CD14-positive monocyte (primary cell): ENCODE data around the gene REM1. TPM values are rescaled to one million over a fixed set of nuclear protein-coding genes. Genes with fewer than 3 reads are reported as not detected.

Source experiments
- DNase-seq, 3 donors: peaks; one replicate each; pipeline ENCODE4 v3.0.0-alpha.2; 2011 to 2022
- H2AFZ ChIP-seq: 2 replicates; pipeline ENCODE4 v1.6.0; 2012; ENCODE audit warnings: mild to moderate bottlenecking, low read depth, low read length, inconsistent platforms; ENCODE audit not compliant: insufficient read depth, poor library complexity, severe bottlenecking
- H3K27ac ChIP-seq, 2 donors: 1 replicate in 1 of 2; 2 replicates in 1 of 2; pipeline ENCODE4 v1.5.1; 2012 to 2013; ENCODE audit warnings: low read length in 2 of 2, control low read depth in 1 of 2, inconsistent platforms in 1 of 2, low read depth in 1 of 2, mild to moderate bottlenecking in 1 of 2
- H3K27me3 ChIP-seq, 2 donors: one replicate each; pipeline versions ENCODE4 v1.6.0 to v1.6.1; 2011 to 2013; ENCODE audit warnings: low read length in 2 of 2; ENCODE audit not compliant: control insufficient read depth in 2 of 2, insufficient read depth in 2 of 2
- H3K36me3 ChIP-seq, 2 donors: replicated peaks in 1 of 2; 1 replicate in 1 of 2; 2 replicates in 1 of 2; pipeline versions ENCODE4 v1.5.1 to v1.6.1; 2012 to 2013; ENCODE audit warnings: low read length in 2 of 2, control low read depth in 1 of 2, inconsistent platforms in 1 of 2, mild to moderate bottlenecking in 1 of 2; ENCODE audit not compliant: insufficient read depth in 2 of 2, control insufficient read depth in 1 of 2
- H3K4me1 ChIP-seq, 2 donors: 1 replicate in 1 of 2; 2 replicates in 1 of 2; pipeline versions ENCODE4 v1.5.1 to v1.6.1; 2012 to 2013; ENCODE audit warnings: low read length in 2 of 2, control low read depth in 1 of 2, inconsistent platforms in 1 of 2, mild to moderate bottlenecking in 1 of 2, moderate library complexity in 1 of 2; ENCODE audit not compliant: insufficient read depth in 2 of 2, control insufficient read depth in 1 of 2
- H3K4me2 ChIP-seq: replicated peaks from 2 replicates; pipeline ENCODE3; 2012; ENCODE audit warnings: low read length, moderate library complexity, mild to moderate bottlenecking; ENCODE audit not compliant: poor library complexity, severe bottlenecking; ENCODE audit errors: extremely low read depth
- H3K4me3 ChIP-seq, 3 experiments: fragments of 200-600 bp in 1 of 3; sonication (generic) in 1 of 3; replicated peaks in 1 of 3; 1 replicate in 2 of 3; 2 replicates in 1 of 3; pipeline ENCODE4 v1.5.1; 2011 to 2013; ENCODE audit warnings: low read length in 3 of 3, mild to moderate bottlenecking in 3 of 3, control low read depth in 2 of 3, low read depth in 2 of 3, inconsistent platforms in 1 of 3, moderate library complexity in 1 of 3
- H3K79me2 ChIP-seq: 2 replicates; pipeline ENCODE4 v1.6.0; 2012; ENCODE audit warnings: mild to moderate bottlenecking, control low read depth, inconsistent platforms, low read length, moderate library complexity; ENCODE audit not compliant: insufficient read depth
- H3K9ac ChIP-seq: 2 replicates; pipeline ENCODE4 v1.6.0; 2017; ENCODE audit warnings: low read length, mild to moderate bottlenecking; ENCODE audit not compliant: insufficient read depth, poor library complexity, severe bottlenecking
- H3K9me3 ChIP-seq, 2 donors: replicated peaks in 1 of 2; 1 replicate in 1 of 2; 2 replicates in 1 of 2; pipeline versions ENCODE4 v1.5.1 to v1.6.1; 2012 to 2013; ENCODE audit warnings: low read length in 2 of 2, control low read depth in 1 of 2; ENCODE audit not compliant: control insufficient read depth in 1 of 2, insufficient read depth in 1 of 2
- H4K20me1 ChIP-seq: 2 replicates; pipeline ENCODE4 v1.6.0; 2012; ENCODE audit warnings: mild to moderate bottlenecking, low read length, control low read depth, moderate library complexity; ENCODE audit not compliant: insufficient read depth
- H3K27ac Mint-ChIP-seq, 7 donors: one replicate each; pipeline ENCODE4 v1.8.0; 2020; ENCODE audit warnings: mild to moderate bottlenecking in 7 of 7, mixed read lengths in 7 of 7, moderate library complexity in 6 of 7, inconsistent platforms in 2 of 7
- H3K27me3 Mint-ChIP-seq, 3 donors: one replicate each; pipeline ENCODE4 v1.8.0; 2021 to 2022; ENCODE audit warnings: low read depth in 3 of 3, mild to moderate bottlenecking in 3 of 3, mixed read lengths in 3 of 3, moderate library complexity in 3 of 3, inconsistent platforms in 1 of 3
- H3K36me3 Mint-ChIP-seq, 2 donors: one replicate each; pipeline ENCODE4 v1.8.0; 2020; ENCODE audit warnings: mixed read lengths in 2 of 2, inconsistent platforms in 1 of 2, mild to moderate bottlenecking in 1 of 2
- H3K4me1 Mint-ChIP-seq: one replicate; pipeline ENCODE4 v1.8.0; 2020; ENCODE audit warnings: mild to moderate bottlenecking, mixed read lengths
- H3K4me3 Mint-ChIP-seq, 2 donors: one replicate each; pipeline ENCODE4 v1.8.0; 2020; ENCODE audit warnings: mild to moderate bottlenecking in 2 of 2, mixed read lengths in 2 of 2, moderate library complexity in 1 of 2
- H3K9me3 Mint-ChIP-seq, 7 donors: one replicate each; pipeline ENCODE4 v1.8.0; 2020 to 2022; ENCODE audit warnings: mixed read lengths in 7 of 7, mild to moderate bottlenecking in 6 of 7, moderate library complexity in 6 of 7, inconsistent platforms in 2 of 7
- CTCF ChIP-seq: fragments of 200-600 bp; IDR thresholded peaks from one replicate; pipeline ENCODE4 v1.8.0; 2022; ENCODE audit warnings: antibody characterized with exemption, mild to moderate bottlenecking
- WGBS: methylation state at CpG from one replicate; pipeline ENCODE4 v1.1.5; 2013; ENCODE audit warnings: missing lambda C conversion rate; ENCODE audit not compliant: insufficient coverage; 5-methylcytosine and 5-hydroxymethylcytosine counted together
- intact Hi-C, 2 donors: fragments of 100-400 bp; cut with micrococcal nuclease; formaldehyde crosslinking; loops; one replicate each; pipeline versions ENCODE4 v1.15.0 to v1.15.1; 2023
- polyA plus RNA-seq, 3 donors: library from polyadenylated mRNA; depleted of rRNA in 1 of 3; unstranded in 2 of 3; stranded (reverse) in 1 of 3; fragments of 300-500 nt in 2 of 3; fragments of >200 nt in 1 of 3; fragmentation: Illumina TruSeq in 2 of 3; gene quantifications; 1 replicate in 2 of 3; 2 replicates in 1 of 3; pipeline ENCODE4 v1.2.3, GENCODE V29; 2012 to 2021

REM1 gene
- polyA plus RNA-seq, 3 donors = not detected

GRCh38 chr20:31484001-31484400, 8.9 kb downstream of the REM1 start:
- H3K9me3 ChIP-seq = peaks cover 0 to 3% of the 10 kb centered on the region in 2 donors
- no peak overlapping the region for H3K4me3 ChIP-seq
- intact Hi-C loops = no loop called here
- no peak overlapping the region for H2AFZ ChIP-seq
- peaks cover 0 to 15% (median 5%) of the 10 kb centered on the region in 7 donors for H3K9me3 Mint-ChIP-seq
- no peak overlapping the region for H3K27ac ChIP-seq
- 56% methylated on average over 36 of the region's 36 CpGs for WGBS
- H3K4me1 ChIP-seq = peaks cover 4 to 8% of the 10 kb centered on the region in 2 donors
- no peak overlapping the region for H3K4me2 ChIP-seq
- peaks cover 13 to 27% of the 10 kb centered on the region in 2 donors for H3K27me3 ChIP-seq
- H3K4me3 Mint-ChIP-seq = no peak overlapping the region
- TF ChIP-seq CTCF = no peak
- no peaks in the 10 kb centered on the region for H3K79me2 ChIP-seq
- no peaks in the 10 kb centered on the region for H4K20me1 ChIP-seq
- peaks cover 11% of the 10 kb centered on the region for H3K4me1 Mint-ChIP-seq
- H3K27ac Mint-ChIP-seq = no peak overlapping the region
- no peaks in the 10 kb centered on the region for H3K36me3 Mint-ChIP-seq
- no peak overlapping the region for H3K9ac ChIP-seq
- H3K36me3 ChIP-seq = no peaks in the 10 kb centered on the region
- no peak for DNase-seq
- H3K27me3 Mint-ChIP-seq = peaks cover 30 to 49% (median 40%) of the 10 kb centered on the region in 3 donors

GRCh38 chr20:31485450-31486339, 10.6 kb downstream of the REM1 start:
- Mint-ChIP-seq H3K27ac (no peak overlapping the region), H3K4me1 (peaks cover 11% of the 10 kb centered on the region), H3K36me3 (no peaks in the 10 kb centered on the region), H3K27me3 (peaks cover 35 to 49% (median 37%) of the 10 kb centered on the region in 3 donors), H3K9me3 (peaks cover 0 to 15% (median 5%) of the 10 kb centered on the region in 7 donors), H3K4me3 (peak overlapping the region in 1 of 2 donors; percentile 72)
- Histone ChIP-seq H3K9me3 (peaks cover 0 to 3% of the 10 kb centered on the region in 2 donors), H3K4me3 (peak overlapping the region in 1 of 3 experiments; percentile 16), H3K27me3 (peaks cover 13 to 27% of the 10 kb centered on the region in 2 donors), H3K4me1 (peaks cover 4 to 8% of the 10 kb centered on the region in 2 donors), H3K79me2 (no peaks in the 10 kb centered on the region), H3K27ac (no peak overlapping the region), H3K4me2 (peak overlapping the region; percentile 3), H3K9ac (no peak overlapping the region), H2AFZ (no peak overlapping the region), H4K20me1 (no peaks in the 10 kb centered on the region), H3K36me3 (no peaks in the 10 kb centered on the region)
- intact Hi-C loops = no loop called here
- no peak for TF ChIP-seq CTCF
- 50% methylated on average over 2 of the region's 31 CpGs for whole genome bisulfite sequencing
- no peak for DNase-seq
